GM12878 (cell line): Measurements from ENCODE around the gene DCAF17. TPM values are rescaled to one million over a fixed set of nuclear protein-coding genes. Genes with fewer than 3 reads are reported as not detected.

Experiments
- ATAC-seq: fragments of 200-7000 bp; cut with Tn5 transposase; 3 replicates; pipeline ENCODE4 v1.9.1; 2020; ENCODE audit warnings: mild to moderate bottlenecking, moderate library complexity
- BruUV-seq: library from RNA; stranded (reverse); fragments of 400-500 nt; replicated peaks from 2 replicates; lab custom pipeline; 2021; lab: Mats Ljungman, UMichigan
- CTCF ChIA-PET: fragments of 300-600 bp; sonication (Branson Sonifier 250); formaldehyde crosslinking; extraction: SDS; loops from one replicate; lab custom pipeline; 2021; ENCODE audit warnings: inconsistent platforms; lab: Yijun Ruan, JAX
- POLR2A ChIA-PET: fragments of 350-600 bp; formaldehyde crosslinking; extraction: SDS; loops from one replicate; lab custom pipeline; 2021; ENCODE audit warnings: inconsistent platforms; lab: Charles Lee
- RAD21 ChIA-PET: fragments of 300-600 bp; sonication (Branson Sonifier 250); formaldehyde crosslinking; loops from one replicate; lab custom pipeline; 2023; ENCODE audit warnings: antibody characterized with exemption; ENCODE audit not compliant: unreplicated experiment; lab: Charles Lee
- SMC1A ChIA-PET: fragments of 300-600 bp; sonication (Branson Sonifier 250); formaldehyde crosslinking; loops from one replicate; lab custom pipeline; 2023; ENCODE audit not compliant: unreplicated experiment, uncharacterized antibody; lab: Charles Lee
- DNase-seq: peaks from one replicate; pipeline ENCODE4 v3.0.0-alpha.2; 2011; ENCODE audit warnings: low read depth, low spot score
- FAIRE-seq: peaks from 3 replicates; lab custom pipeline; 2011; peaks lifted over from hg19 to GRCh38; lab: Jason Lieb, UNC
- H2AFZ ChIP-seq: 2 replicates; pipeline ENCODE4 v1.6.0; 2011; ENCODE audit warnings: low read depth, low read length, control low read depth; ENCODE audit not compliant: control insufficient read depth
- H3K27ac ChIP-seq: 2 replicates; pipeline ENCODE4 v1.5.1; 2011; ENCODE audit warnings: control low read depth; ENCODE audit not compliant: control insufficient read depth, insufficient read depth
- H3K27me3 ChIP-seq, 2 experiments: replicated peaks in 1 of 2; 2 replicates each; pipeline versions ENCODE4 v1.6.0 to v1.6.1; 2011; ENCODE audit warnings: low read length in 1 of 2; ENCODE audit not compliant: control insufficient read depth in 2 of 2, insufficient read depth in 2 of 2
- H3K36me3 ChIP-seq, 2 experiments: 2 replicates each; pipeline ENCODE4 v1.5.1; 2011; ENCODE audit warnings: low read length in 1 of 2; ENCODE audit not compliant: control insufficient read depth in 2 of 2, insufficient read depth in 2 of 2
- H3K4me1 ChIP-seq: 2 replicates; pipeline ENCODE4 v1.6.1; 2011; ENCODE audit warnings: mild to moderate bottlenecking, low read length, moderate library complexity, mixed read lengths; ENCODE audit not compliant: control insufficient read depth, insufficient read depth
- H3K4me2 ChIP-seq: 2 replicates; pipeline ENCODE4 v1.6.0; 2011; ENCODE audit warnings: control low read depth; ENCODE audit not compliant: control insufficient read depth, insufficient read depth
- H3K4me3 ChIP-seq: fragments of 200-600 bp; sonication (generic); 2 replicates; pipeline ENCODE4 v1.5.1; 2016
- H3K79me2 ChIP-seq: 2 replicates; pipeline ENCODE4 v1.6.0; 2011; ENCODE audit warnings: low read length; ENCODE audit not compliant: control insufficient read depth, insufficient read depth
- H3K9ac ChIP-seq: 2 replicates; pipeline ENCODE4 v1.8.0; 2011; ENCODE audit warnings: low read length, control low read depth, mixed read lengths; ENCODE audit not compliant: control insufficient read depth, insufficient read depth
- H3K9me3 ChIP-seq: replicated peaks from 3 replicates; pipeline ENCODE4 v1.5.1; 2011; ENCODE audit warnings: mild to moderate bottlenecking, low read length; ENCODE audit not compliant: control insufficient read depth, insufficient read depth
- H4K20me1 ChIP-seq: 2 replicates; pipeline ENCODE4 v1.6.0; 2011; ENCODE audit not compliant: control insufficient read depth, insufficient read depth
- ATF7 ChIP-seq: fragments of 450-650 bp; IDR thresholded peaks from 2 replicates; pipeline ENCODE4 v1.6.1; 2016; ENCODE audit warnings: low read depth, mild to moderate bottlenecking
- CBFB ChIP-seq: IDR thresholded peaks from 2 replicates; pipeline ENCODE4 v1.6.1; 2016; ENCODE audit warnings: antibody characterized with exemption, low read depth
- EED ChIP-seq: sonication (generic); IDR thresholded peaks from 2 replicates; pipeline ENCODE4 v1.6.1; 2016; ENCODE audit warnings: antibody characterized with exemption, low read depth
- EZH2 ChIP-seq: IDR thresholded peaks from 2 replicates; pipeline ENCODE4 v1.6.1; 2012; ENCODE audit warnings: low read depth, mild to moderate bottlenecking, control low read depth, inconsistent platforms, low read length, borderline replicate concordance; ENCODE audit not compliant: control insufficient read depth
- IKZF2 ChIP-seq, 2 experiments: fragments of 450-650 bp; IDR thresholded peaks; 2 replicates each; pipeline ENCODE4 v1.6.1; 2017; ENCODE audit warnings: mild to moderate bottlenecking in 2 of 2, moderate library complexity in 2 of 2
- MYB ChIP-seq: fragments of 150-350 bp; IDR thresholded peaks from 2 replicates; pipeline ENCODE4 v1.6.1; 2014; ENCODE audit warnings: mild to moderate bottlenecking, low read depth, low read length, borderline replicate concordance
- POU2F2 ChIP-seq: IDR thresholded peaks from 3 replicates; pipeline ENCODE4 v1.6.1; 2011; ENCODE audit warnings: low read depth, mild to moderate bottlenecking, low read length, borderline replicate concordance
- RUNX3 ChIP-seq: IDR thresholded peaks from 2 replicates; pipeline ENCODE4 v1.6.1; 2012; ENCODE audit warnings: low read length, inconsistent platforms
- SIN3A ChIP-seq: IDR thresholded peaks from 2 replicates; pipeline ENCODE4 v1.6.1; 2012; ENCODE audit warnings: low read depth, low read length, improper control_type of control experiment
- STAT1 ChIP-seq: fragments of 450-650 bp; conservative IDR thresholded peaks from 2 replicates; pipeline ENCODE4 v1.6.1; 2014; ENCODE audit warnings: antibody characterized with exemption, mild to moderate bottlenecking
- WRNIP1 ChIP-seq: IDR thresholded peaks from 2 replicates; pipeline ENCODE4 v1.6.1; 2011; ENCODE audit warnings: low read depth, low read length, improper control_type of control experiment, borderline replicate concordance
- ZZZ3 ChIP-seq: IDR thresholded peaks from 2 replicates; pipeline ENCODE4 v1.6.1; 2011; ENCODE audit warnings: low read depth; ENCODE audit not compliant: control insufficient read depth, insufficient read length
- WGBS: methylation state at CpG from one replicate; pipeline ENCODE4 v1.1.6; 2016; ENCODE audit warnings: low lambda C conversion rate; ENCODE audit not compliant: insufficient replicate concordance, insufficient coverage; ENCODE audit errors: missing lambda C conversion rate; 5-methylcytosine and 5-hydroxymethylcytosine counted together
- in situ Hi-C: fragments of 300-500 bp; cut with MboI; formaldehyde crosslinking; loops from 9 replicates; pipeline ENCODE4 v1.14.3; 2018; ENCODE audit warnings: mixed read lengths
- intact Hi-C: fragments of 100-400 bp; cut with micrococcal nuclease; formaldehyde crosslinking; loops from one replicate; pipeline ENCODE4 v1.14.2; 2022; ENCODE audit not compliant: unreplicated experiment
- polyA plus RNA-seq, 11 experiments: library from polyadenylated mRNA; depleted of rRNA in 4 of 11; unstranded in 6 of 11; stranded (reverse) in 5 of 11; fragments of >200 nt; fragmentation: Nextera tagmentation in 4 of 11; fragmentation: Illumina TruSeq in 1 of 11; extraction: Ambion mirVana in 4 of 11; extraction: Trizol in 1 of 11; gene quantifications; 1 replicate in 1 of 11; 2 replicates in 10 of 11; pipeline versions ENCODE4 v1.2.1 to v1.2.3, GENCODE V29; 2011 to 2016; ENCODE audit warnings: inconsistent platforms in 2 of 11, missing spikeins in 2 of 11, low read depth in 1 of 11
- total RNA-seq, 4 experiments: library from RNA; depleted of rRNA in 3 of 4; stranded (reverse); fragments of >200 nt in 3 of 4; fragmentation: Illumina TruSeq in 1 of 4; extraction: Trizol in 1 of 4; gene quantifications; 2 replicates each; pipeline versions ENCODE4 v1.2.1 to v1.2.3, GENCODE V29; 2013 to 2021
- TF ChIP-seq, protein P1 (sequence below): IDR thresholded peaks from 2 replicates; pipeline ENCODE4 v1.6.1; 2011; ENCODE audit warnings: low read depth, mild to moderate bottlenecking, low read length, moderate library complexity, borderline replicate concordance; ENCODE audit errors: extremely low read depth
- TF ChIP-seq, protein P2 (sequence below): fragments of 450-650 bp; formaldehyde crosslinking; IDR thresholded peaks from 2 replicates; pipeline ENCODE4 v1.4.0; 2020; ENCODE audit warnings: mild to moderate bottlenecking, moderate library complexity
- TF ChIP-seq, protein P3 (sequence below): IDR thresholded peaks from 2 replicates; pipeline ENCODE4 v1.6.1; 2011; ENCODE audit warnings: low read depth, low read length, improper control_type of control experiment, borderline replicate concordance

DCAF17 gene
- total and polyA plus RNA-seq, 10 of the 15 experiments (the other 5 are each of a cell fraction or from before 2014, with no cell fraction given), result 5.2 to 32.9 (median 23.4) TPM

DNA sequence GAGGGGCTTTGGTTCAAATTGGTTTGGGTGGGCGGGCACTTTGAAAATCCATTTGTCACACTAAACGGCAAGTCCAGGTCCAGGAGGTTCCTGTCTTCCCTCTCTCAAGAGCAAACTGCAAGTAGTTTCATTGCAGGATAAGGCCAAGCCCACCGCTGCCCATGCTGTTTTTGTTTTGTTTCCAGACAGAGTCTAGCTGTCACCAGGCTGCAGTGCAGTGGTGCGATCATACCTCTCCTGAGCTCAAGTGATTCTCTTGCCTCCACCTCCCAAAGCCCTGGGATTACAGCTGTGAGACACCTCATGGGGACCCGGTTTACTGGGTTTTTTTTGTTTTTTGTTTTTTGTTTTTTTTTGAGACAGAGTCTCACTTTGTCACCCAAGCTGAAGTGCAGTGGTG lies 86.4 kb downstream of the DCAF17 start:
- H3K79me2 ChIP-seq, result peaks cover 35% of the 10 kb centered on the region
- in situ Hi-C loops, result no loop called here
- H4K20me1 ChIP-seq, result 0 out of 2 replicates have a peak, but pooled peaks cover 2% of the 10 kb centered on the region
- no peaks in the 10 kb centered on the region for H3K27me3 ChIP-seq
- ATAC-seq, result no peak
- 89% methylated on average over 5 of the region's 5 CpGs for WGBS
- H3K4me1 ChIP-seq, result peaks cover 6% of the 10 kb centered on the region
- no peak overlapping the region for H3K4me2 ChIP-seq
- H3K9me3 ChIP-seq, result no peaks in the 10 kb centered on the region
- intact Hi-C loops, result loop anchor here (5.0 to 10.0 kb wide), 3 partner anchors 88 to 366 kb away; partner anchors contain the start of genes DCAF17 and METTL8
- SMC1A ChIA-PET, result interaction anchor here (1.0 to 5.5 kb wide), 4 partner anchors 9 to 87 kb away, joined by 3 to 46 read pairs (median 10); partner anchors contain the start of genes DCAF17 and METTL8
- no TSS peak for BruUV-seq
- CTCF ChIA-PET, result interaction anchor here (2.5 to 2.6 kb wide), 2 partner anchors 10 to 11 kb away, joined by 14 to 17 read pairs; no protein-coding TSS in a partner anchor
- no peak for DNase-seq
- H3K36me3 ChIP-seq, result no peaks in the 10 kb centered on the region; a peak in 1 of 4 replicates
- no peak overlapping the region for H3K4me3 ChIP-seq
- H3K27ac ChIP-seq, result no peak overlapping the region
- RAD21 ChIA-PET, result interaction anchor here (1.6 to 3.7 kb wide), 2 partner anchors 10 to 104 kb away, joined by 7 to 13 read pairs; no protein-coding TSS in a partner anchor
- no peak for FAIRE-seq
- no peak overlapping the region for H2AFZ ChIP-seq
- POLR2A ChIA-PET, result interaction anchor here (2.9 to 3.7 kb wide), 2 partner anchors 10 to 12 kb away, joined by 13 to 24 read pairs; no protein-coding TSS in a partner anchor
- no peak overlapping the region for H3K9ac ChIP-seq
- TF ChIP-seq ZZZ3 (no peak), ATF7 (no peak), POU2F2 (no peak), CBFB (no peak), IKZF2 (IDR thresholded peaks at IDR 0.05) (no peak), MYB (no peak), EED (no peak), STAT1 (no peak), SIN3A (no peak), RUNX3 (no peak), EZH2 (no peak), WRNIP1 (no peak)
- TF ChIP-seq, protein P1, sequence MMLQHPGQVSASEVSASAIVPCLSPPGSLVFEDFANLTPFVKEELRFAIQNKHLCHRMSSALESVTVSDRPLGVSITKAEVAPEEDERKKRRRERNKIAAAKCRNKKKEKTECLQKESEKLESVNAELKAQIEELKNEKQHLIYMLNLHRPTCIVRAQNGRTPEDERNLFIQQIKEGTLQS, result no peak
- TF ChIP-seq, protein P2, sequence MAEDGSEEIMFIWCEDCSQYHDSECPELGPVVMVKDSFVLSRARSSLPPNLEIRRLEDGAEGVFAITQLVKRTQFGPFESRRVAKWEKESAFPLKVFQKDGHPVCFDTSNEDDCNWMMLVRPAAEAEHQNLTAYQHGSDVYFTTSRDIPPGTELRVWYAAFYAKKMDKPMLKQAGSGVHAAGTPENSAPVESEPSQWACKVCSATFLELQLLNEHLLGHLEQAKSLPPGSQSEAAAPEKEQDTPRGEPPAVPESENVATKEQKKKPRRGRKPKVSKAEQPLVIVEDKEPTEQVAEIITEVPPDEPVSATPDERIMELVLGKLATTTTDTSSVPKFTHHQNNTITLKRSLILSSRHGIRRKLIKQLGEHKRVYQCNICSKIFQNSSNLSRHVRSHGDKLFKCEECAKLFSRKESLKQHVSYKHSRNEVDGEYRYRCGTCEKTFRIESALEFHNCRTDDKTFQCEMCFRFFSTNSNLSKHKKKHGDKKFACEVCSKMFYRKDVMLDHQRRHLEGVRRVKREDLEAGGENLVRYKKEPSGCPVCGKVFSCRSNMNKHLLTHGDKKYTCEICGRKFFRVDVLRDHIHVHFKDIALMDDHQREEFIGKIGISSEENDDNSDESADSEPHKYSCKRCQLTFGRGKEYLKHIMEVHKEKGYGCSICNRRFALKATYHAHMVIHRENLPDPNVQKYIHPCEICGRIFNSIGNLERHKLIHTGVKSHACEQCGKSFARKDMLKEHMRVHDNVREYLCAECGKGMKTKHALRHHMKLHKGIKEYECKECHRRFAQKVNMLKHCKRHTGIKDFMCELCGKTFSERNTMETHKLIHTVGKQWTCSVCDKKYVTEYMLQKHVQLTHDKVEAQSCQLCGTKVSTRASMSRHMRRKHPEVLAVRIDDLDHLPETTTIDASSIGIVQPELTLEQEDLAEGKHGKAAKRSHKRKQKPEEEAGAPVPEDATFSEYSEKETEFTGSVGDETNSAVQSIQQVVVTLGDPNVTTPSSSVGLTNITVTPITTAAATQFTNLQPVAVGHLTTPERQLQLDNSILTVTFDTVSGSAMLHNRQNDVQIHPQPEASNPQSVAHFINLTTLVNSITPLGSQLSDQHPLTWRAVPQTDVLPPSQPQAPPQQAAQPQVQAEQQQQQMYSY (CRISPR knock-in tag), result no peak
- TF ChIP-seq, protein P3, sequence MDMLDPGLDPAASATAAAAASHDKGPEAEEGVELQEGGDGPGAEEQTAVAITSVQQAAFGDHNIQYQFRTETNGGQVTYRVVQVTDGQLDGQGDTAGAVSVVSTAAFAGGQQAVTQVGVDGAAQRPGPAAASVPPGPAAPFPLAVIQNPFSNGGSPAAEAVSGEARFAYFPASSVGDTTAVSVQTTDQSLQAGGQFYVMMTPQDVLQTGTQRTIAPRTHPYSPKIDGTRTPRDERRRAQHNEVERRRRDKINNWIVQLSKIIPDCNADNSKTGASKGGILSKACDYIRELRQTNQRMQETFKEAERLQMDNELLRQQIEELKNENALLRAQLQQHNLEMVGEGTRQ, result no peak
